HepG2 (cell line): Measurements from ENCODE around the gene IL16. TPM values are rescaled to one million over a fixed set of nuclear protein-coding genes. Genes with fewer than 3 reads are reported as not detected.
A peak's percentile ranks its signal among the peaks of the same experiment; 100 is the strongest.

Source experiments
- E2F2 ChIP-seq: sonication (generic); formaldehyde crosslinking; IDR thresholded peaks from 2 replicates; pipeline ENCODE4 v1.4.0; 2020; ENCODE audit warnings: missing genetic modification reagents, borderline replicate concordance
- GMEB1 ChIP-seq: sonication (generic); formaldehyde crosslinking; IDR thresholded peaks from 2 replicates; pipeline ENCODE4 v1.5.1; 2020; ENCODE audit warnings: missing genetic modification reagents, mild to moderate bottlenecking, borderline replicate concordance
- HNRNPK ChIP-seq: fragments of 200-400 bp; formaldehyde crosslinking; IDR thresholded peaks from 2 replicates; pipeline ENCODE4 v1.6.1; 2018; ENCODE audit warnings: low read length, low read depth, moderate library complexity, mild to moderate bottlenecking; ENCODE audit not compliant: poor library complexity, severe bottlenecking
- KLF13 ChIP-seq: sonication (generic); formaldehyde crosslinking; IDR thresholded peaks from 2 replicates; pipeline ENCODE4 v1.4.0; 2020; ENCODE audit warnings: mild to moderate bottlenecking, missing genetic modification reagents
- MXD4 ChIP-seq: IDR thresholded peaks from 2 replicates; pipeline ENCODE4 v1.6.1; 2016; ENCODE audit warnings: mild to moderate bottlenecking, missing biosample characterization, missing genetic modification reagents
- SRSF4 ChIP-seq: fragments of 200-400 bp; formaldehyde crosslinking; IDR thresholded peaks from one replicate; pipeline ENCODE4 v1.6.1; 2018; ENCODE audit warnings: mild to moderate bottlenecking, low read depth, low read length, moderate library complexity; ENCODE audit not compliant: poor library complexity, severe bottlenecking
- XBP1 ChIP-seq: sonication (generic); formaldehyde crosslinking; IDR thresholded peaks from 2 replicates; pipeline ENCODE4 v1.5.0; 2020; ENCODE audit warnings: missing genetic modification reagents
- ZFAT ChIP-seq: sonication (generic); formaldehyde crosslinking; conservative IDR thresholded peaks from 2 replicates; pipeline ENCODE4 v1.8.1; 2023; ENCODE audit warnings: missing genetic modification reagents, inconsistent platforms
- ZNF136 ChIP-seq: sonication (generic); formaldehyde crosslinking; IDR thresholded peaks from 2 replicates; pipeline ENCODE4 v1.8.1; 2022; ENCODE audit warnings: low read depth, mild to moderate bottlenecking, moderate library complexity, missing genetic modification reagents
- ZNF318 ChIP-seq: sonication (generic); formaldehyde crosslinking; IDR thresholded peaks from 2 replicates; pipeline ENCODE4 v1.4.0; 2020; ENCODE audit warnings: mild to moderate bottlenecking, missing genetic modification reagents
- ZNF644 ChIP-seq: IDR thresholded peaks from 2 replicates; pipeline ENCODE4 v1.6.1; 2016; ENCODE audit warnings: low read depth
- polyA plus RNA-seq, 8 experiments: library from polyadenylated mRNA; depleted of rRNA in 3 of 8; stranded (reverse) in 7 of 8; unstranded in 1 of 8; fragments of >200 nt; fragmentation: Illumina TruSeq in 4 of 8; extraction: Trizol in 4 of 8; gene quantifications; 2 replicates each; pipeline versions ENCODE4 v1.2.1 to v1.2.3, GENCODE V29; 2011 to 2016; ENCODE audit warnings: low read depth in 4 of 8, missing spikeins in 1 of 8, mixed read lengths in 1 of 8; ENCODE audit not compliant: insufficient read depth in 1 of 8
- total RNA-seq, 5 experiments: library from RNA; depleted of rRNA; stranded (reverse); fragments of >200 nt; fragmentation: Illumina TruSeq; extraction: Trizol; gene quantifications; 2 replicates each; pipeline ENCODE4 v1.2.3, GENCODE V29; 2016; ENCODE audit warnings: low read depth in 1 of 5
- TF ChIP-seq, protein P1 (sequence below): sonication (generic); formaldehyde crosslinking; IDR thresholded peaks from 2 replicates; pipeline ENCODE4 v1.5.1; 2020; ENCODE audit warnings: mild to moderate bottlenecking, missing genetic modification reagents, moderate library complexity

IL16 gene
- total and polyA plus RNA-seq, 2 of the 13 experiments (the other 11 are each of a cell fraction or from before 2014, with no cell fraction given), result 0.03 TPM; not detected in 1

- TF ChIP-seq KLF13, result no peak
- TF ChIP-seq HNRNPK, result no peak
- no peak for TF ChIP-seq ZFAT
- no peak for TF ChIP-seq ZNF136 (CRISPR knock-in tag)
- TF ChIP-seq, protein P1, sequence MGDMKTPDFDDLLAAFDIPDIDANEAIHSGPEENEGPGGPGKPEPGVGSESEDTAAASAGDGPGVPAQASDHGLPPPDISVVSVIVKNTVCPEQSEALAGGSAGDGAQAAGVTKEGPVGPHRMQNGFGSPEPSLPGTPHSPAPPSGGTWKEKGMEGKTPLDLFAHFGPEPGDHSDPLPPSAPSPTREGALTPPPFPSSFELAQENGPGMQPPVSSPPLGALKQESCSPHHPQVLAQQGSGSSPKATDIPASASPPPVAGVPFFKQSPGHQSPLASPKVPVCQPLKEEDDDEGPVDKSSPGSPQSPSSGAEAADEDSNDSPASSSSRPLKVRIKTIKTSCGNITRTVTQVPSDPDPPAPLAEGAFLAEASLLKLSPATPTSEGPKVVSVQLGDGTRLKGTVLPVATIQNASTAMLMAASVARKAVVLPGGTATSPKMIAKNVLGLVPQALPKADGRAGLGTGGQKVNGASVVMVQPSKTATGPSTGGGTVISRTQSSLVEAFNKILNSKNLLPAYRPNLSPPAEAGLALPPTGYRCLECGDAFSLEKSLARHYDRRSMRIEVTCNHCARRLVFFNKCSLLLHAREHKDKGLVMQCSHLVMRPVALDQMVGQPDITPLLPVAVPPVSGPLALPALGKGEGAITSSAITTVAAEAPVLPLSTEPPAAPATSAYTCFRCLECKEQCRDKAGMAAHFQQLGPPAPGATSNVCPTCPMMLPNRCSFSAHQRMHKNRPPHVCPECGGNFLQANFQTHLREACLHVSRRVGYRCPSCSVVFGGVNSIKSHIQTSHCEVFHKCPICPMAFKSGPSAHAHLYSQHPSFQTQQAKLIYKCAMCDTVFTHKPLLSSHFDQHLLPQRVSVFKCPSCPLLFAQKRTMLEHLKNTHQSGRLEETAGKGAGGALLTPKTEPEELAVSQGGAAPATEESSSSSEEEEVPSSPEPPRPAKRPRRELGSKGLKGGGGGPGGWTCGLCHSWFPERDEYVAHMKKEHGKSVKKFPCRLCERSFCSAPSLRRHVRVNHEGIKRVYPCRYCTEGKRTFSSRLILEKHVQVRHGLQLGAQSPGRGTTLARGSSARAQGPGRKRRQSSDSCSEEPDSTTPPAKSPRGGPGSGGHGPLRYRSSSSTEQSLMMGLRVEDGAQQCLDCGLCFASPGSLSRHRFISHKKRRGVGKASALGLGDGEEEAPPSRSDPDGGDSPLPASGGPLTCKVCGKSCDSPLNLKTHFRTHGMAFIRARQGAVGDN (CRISPR knock-in tag), result peak; percentile 88
- TF ChIP-seq XBP1 (CRISPR knock-in tag), result no peak
- TF ChIP-seq SRSF4, result no peak
- no peak for TF ChIP-seq ZNF644
- no peak for TF ChIP-seq ZNF318
- TF ChIP-seq MXD4 (CRISPR knock-in tag), result no peak
- no peak for TF ChIP-seq E2F2 (CRISPR knock-in tag)
- TF ChIP-seq GMEB1, result peak; percentile 61; the same call in 1 of the 2 replicates
Measured at GRCh38 chr15:81323944-81324881, 127.5 kb downstream of the IL16 start, which contains the start of gene STARD5 (continued).
